OCI-LY3 (cell line): Measurements from ENCODE around the gene ERC1.

Experiments
- H2AFZ ChIP-seq: fragments of 200-600, 300-600 bp; shearing (Covaris generic); 2 replicates; pipeline ENCODE4 v1.6.0; 2014; ENCODE audit warnings: antibody characterized with exemption, low read depth, low read length
- H3K27ac ChIP-seq: fragments of 200-600, 300-600 bp; sonication (generic); 2 replicates; pipeline ENCODE4 v1.5.1; 2014; ENCODE audit warnings: mild to moderate bottlenecking, low read length, moderate library complexity, mixed read lengths
- H3K27me3 ChIP-seq: fragments of 200-600, 300-600 bp; sonication (generic); 2 replicates; pipeline ENCODE4 v1.6.1; 2014; ENCODE audit warnings: low read depth, low read length, mixed read lengths
- H3K36me3 ChIP-seq: fragments of 200-600, 300-600 bp; sonication (generic); replicated peaks from 2 replicates; pipeline ENCODE3; 2014; ENCODE audit warnings: low read depth, low read length, mixed read lengths
- H3K4me1 ChIP-seq: fragments of 300-600, 200-600 bp; sonication (generic); 2 replicates; pipeline ENCODE4 v1.6.1; 2014; ENCODE audit warnings: low read length, mixed read lengths
- H3K4me2 ChIP-seq: fragments of 200-600, 300-600 bp; sonication (generic); 2 replicates; pipeline ENCODE4 v1.6.1; 2014; ENCODE audit warnings: low read length, mixed read lengths
- H3K4me3 ChIP-seq: fragments of 300-600, 200-600 bp; sonication (generic); 2 replicates; pipeline ENCODE4 v1.5.1; 2014; ENCODE audit warnings: antibody characterized with exemption, mild to moderate bottlenecking, low read length, moderate library complexity
- H3K79me2 ChIP-seq: fragments of 300-600, 200-600 bp; shearing (Covaris generic); 2 replicates; pipeline ENCODE4 v1.6.1; 2014; ENCODE audit warnings: mild to moderate bottlenecking, low read length, mixed read lengths
- H3K9ac ChIP-seq: fragments of 300-600, 200-600 bp; shearing (Covaris generic); 2 replicates; pipeline ENCODE4 v1.6.0; 2014; ENCODE audit warnings: mild to moderate bottlenecking, low read length, moderate library complexity
- H3K9me3 ChIP-seq: fragments of 200-600, 300-600 bp; shearing (Covaris generic); 2 replicates; pipeline ENCODE4 v1.6.1; 2014; ENCODE audit warnings: low read length, mixed read lengths; ENCODE audit not compliant: insufficient read depth
- H4K20me1 ChIP-seq: fragments of 200-600, 300-600 bp; sonication (generic); 2 replicates; pipeline ENCODE4 v1.6.1; 2016; ENCODE audit warnings: low read length, mixed read lengths; ENCODE audit not compliant: insufficient read depth
- EZH2phosphoT487 ChIP-seq: fragments of 200-600 bp; shearing (Covaris generic); IDR thresholded peaks from 2 replicates; pipeline ENCODE4 v1.6.1; 2018; ENCODE audit warnings: antibody characterized with exemption, mixed run types, low read depth
- TF ChIP-seq, protein P1 (sequence below): fragments of 200-600, 300-600 bp; sonication (generic); IDR thresholded peaks from 2 replicates; pipeline ENCODE4 v1.5.1; 2014; ENCODE audit warnings: antibody characterized with exemption, low read length, low read depth

The ERC1 gene

DNA sequence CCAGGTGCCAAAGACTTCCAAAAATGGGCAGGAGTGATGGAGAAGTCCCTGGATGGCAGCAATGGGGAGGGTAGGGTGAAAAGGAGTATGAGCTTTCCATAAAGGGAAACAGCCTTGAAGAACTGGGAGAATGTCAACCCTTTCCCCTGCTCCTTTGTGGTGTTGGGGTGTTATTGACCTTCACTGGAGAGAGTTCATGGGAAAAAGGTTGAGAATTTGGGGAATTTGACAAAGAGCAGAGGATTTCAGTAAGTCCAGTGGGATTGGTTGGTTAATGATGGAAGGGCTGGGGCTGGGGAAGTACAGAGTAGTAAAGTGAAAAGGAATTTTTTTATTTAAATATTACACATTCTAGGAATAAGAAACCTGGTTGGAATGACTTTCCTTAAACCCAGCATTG lies 116.6 kb downstream of the ERC1 start:
- no peak overlapping the region for H3K27ac ChIP-seq
- TF ChIP-seq EZH2phosphoT487 = no peak
- TF ChIP-seq, protein P1, sequence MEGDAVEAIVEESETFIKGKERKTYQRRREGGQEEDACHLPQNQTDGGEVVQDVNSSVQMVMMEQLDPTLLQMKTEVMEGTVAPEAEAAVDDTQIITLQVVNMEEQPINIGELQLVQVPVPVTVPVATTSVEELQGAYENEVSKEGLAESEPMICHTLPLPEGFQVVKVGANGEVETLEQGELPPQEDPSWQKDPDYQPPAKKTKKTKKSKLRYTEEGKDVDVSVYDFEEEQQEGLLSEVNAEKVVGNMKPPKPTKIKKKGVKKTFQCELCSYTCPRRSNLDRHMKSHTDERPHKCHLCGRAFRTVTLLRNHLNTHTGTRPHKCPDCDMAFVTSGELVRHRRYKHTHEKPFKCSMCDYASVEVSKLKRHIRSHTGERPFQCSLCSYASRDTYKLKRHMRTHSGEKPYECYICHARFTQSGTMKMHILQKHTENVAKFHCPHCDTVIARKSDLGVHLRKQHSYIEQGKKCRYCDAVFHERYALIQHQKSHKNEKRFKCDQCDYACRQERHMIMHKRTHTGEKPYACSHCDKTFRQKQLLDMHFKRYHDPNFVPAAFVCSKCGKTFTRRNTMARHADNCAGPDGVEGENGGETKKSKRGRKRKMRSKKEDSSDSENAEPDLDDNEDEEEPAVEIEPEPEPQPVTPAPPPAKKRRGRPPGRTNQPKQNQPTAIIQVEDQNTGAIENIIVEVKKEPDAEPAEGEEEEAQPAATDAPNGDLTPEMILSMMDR = no peak
- no peak overlapping the region for H3K9ac ChIP-seq
- H3K36me3 ChIP-seq = peaks cover 4% of the 10 kb centered on the region
- H3K4me1 ChIP-seq = peaks cover 14% of the 10 kb centered on the region
- no peak overlapping the region for H3K4me3 ChIP-seq
- H4K20me1 ChIP-seq = 0 out of 2 replicates have a peak, but pooled peaks cover 6% of the 10 kb centered on the region
- no peak overlapping the region for H2AFZ ChIP-seq
- peak overlapping the region; percentile 68 for H3K4me2 ChIP-seq
- H3K9me3 ChIP-seq = no peaks in the 10 kb centered on the region
- H3K27me3 ChIP-seq = no peaks in the 10 kb centered on the region
- no peaks in the 10 kb centered on the region for H3K79me2 ChIP-seq

DNA sequence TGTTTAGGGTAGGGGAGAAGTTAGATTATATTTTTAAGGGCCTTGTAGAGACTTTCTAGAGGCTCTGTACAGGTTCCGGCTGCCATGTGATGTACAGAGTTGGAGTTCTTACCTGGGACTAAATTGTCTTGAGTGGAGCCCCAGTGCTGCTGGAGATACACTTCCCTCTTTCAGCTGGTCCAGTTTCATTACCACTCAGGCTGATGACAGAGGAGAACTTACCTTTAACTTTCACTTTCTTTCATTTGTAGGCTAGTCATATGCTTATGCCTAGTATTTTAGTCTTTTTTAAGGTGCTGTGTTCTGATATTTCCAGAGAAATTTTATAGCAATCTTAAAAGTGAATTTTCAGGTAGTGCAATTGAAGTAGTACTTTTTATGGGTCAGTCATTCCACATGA lies 117.3 kb downstream of the ERC1 start:
- H3K27ac ChIP-seq = no peak overlapping the region
- peak overlapping the region; percentile 33 for H3K4me3 ChIP-seq
- no peak overlapping the region for H2AFZ ChIP-seq
- peak overlapping the region; percentile 68 for H3K4me2 ChIP-seq
- no peaks in the 10 kb centered on the region for H3K27me3 ChIP-seq
- no peaks in the 10 kb centered on the region for H3K9me3 ChIP-seq
- H3K9ac ChIP-seq = peak overlapping the region; percentile 1; the same call in 1 of the 2 replicates
- H3K79me2 ChIP-seq = no peaks in the 10 kb centered on the region
- peaks cover 4% of the 10 kb centered on the region for H3K36me3 ChIP-seq
- peaks cover 14% of the 10 kb centered on the region for H3K4me1 ChIP-seq
- 0 out of 2 replicates have a peak, but pooled peaks cover 2% of the 10 kb centered on the region for H4K20me1 ChIP-seq
- TF ChIP-seq, protein P1 = no peak
- TF ChIP-seq EZH2phosphoT487 = no peak

DNA sequence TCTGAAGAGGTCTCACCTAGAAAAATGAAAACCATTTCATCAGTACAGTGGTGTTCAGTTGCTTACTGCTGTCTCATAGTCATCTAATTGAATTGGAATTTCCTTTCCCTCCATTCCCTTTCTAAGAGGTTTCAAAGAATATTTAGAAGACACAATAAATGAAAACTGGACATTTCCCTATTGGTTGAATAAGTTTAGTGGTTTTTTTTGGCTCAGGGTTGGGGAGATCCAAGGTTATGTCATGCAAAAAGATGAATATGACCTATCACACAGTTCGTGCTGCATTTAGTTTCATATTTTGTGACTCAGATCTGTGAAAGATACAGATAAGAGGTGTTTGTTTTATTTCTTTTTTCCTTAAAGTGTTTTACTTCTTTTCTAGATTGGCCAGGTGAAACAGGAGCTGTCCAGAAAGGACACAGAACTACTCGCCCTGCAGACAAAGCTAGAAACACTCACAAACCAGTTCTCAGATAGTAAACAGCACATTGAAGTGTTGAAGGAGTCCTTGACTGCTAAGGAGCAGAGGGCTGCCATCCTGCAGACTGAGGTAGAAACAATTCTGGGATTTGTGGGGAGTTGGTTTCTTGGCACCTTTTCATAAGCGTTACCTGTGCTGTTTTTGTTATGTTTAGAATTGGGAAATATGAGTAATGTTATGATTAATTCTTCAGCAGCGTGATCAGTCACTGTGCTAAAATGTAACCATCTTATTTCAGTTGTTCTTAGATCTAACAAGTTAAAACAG lies 124.6 kb downstream of the ERC1 start:
- TF ChIP-seq, protein P1 = no peak
- TF ChIP-seq EZH2phosphoT487 = no peak
- Histone ChIP-seq H3K4me1 (peaks cover 11% of the 10 kb centered on the region), H3K9ac (no peak overlapping the region), H3K4me2 (no peak overlapping the region), H2AFZ (no peak overlapping the region), H3K79me2 (no peaks in the 10 kb centered on the region), H4K20me1 (peaks cover 5% of the 10 kb centered on the region; the same call in 1 of the 2 replicates), H3K27ac (no peak overlapping the region), H3K27me3 (no peaks in the 10 kb centered on the region), H3K36me3 (peaks cover 4% of the 10 kb centered on the region), H3K4me3 (no peak overlapping the region), H3K9me3 (no peaks in the 10 kb centered on the region)

DNA sequence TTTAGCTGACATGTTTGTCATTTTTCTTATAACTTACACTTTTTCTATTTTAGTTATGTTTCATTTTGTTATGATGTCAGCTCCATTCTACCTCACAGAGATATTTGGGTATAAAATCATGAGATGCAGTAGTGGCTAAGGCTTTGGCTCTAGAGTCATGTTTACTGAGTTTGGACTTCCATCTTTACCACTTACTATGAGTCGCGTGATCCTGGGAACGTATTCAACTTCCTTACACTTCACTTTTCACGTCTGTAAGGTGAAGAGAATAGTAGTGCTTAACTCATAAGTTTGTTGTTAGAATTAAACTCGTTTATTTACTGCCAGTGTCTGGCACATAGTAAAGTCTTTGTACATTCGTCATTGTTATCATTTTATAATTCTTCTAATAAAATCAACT lies 126.3 kb downstream of the ERC1 start:
- H3K27ac ChIP-seq = no peak overlapping the region
- no peak overlapping the region for H3K4me2 ChIP-seq
- no peak overlapping the region for H3K9ac ChIP-seq
- peaks cover 5% of the 10 kb centered on the region; the same call in 1 of the 2 replicates for H4K20me1 ChIP-seq
- TF ChIP-seq EZH2phosphoT487 = no peak
- H3K4me1 ChIP-seq = peaks cover 11% of the 10 kb centered on the region
- no peak overlapping the region for H2AFZ ChIP-seq
- no peaks in the 10 kb centered on the region for H3K79me2 ChIP-seq
- H3K27me3 ChIP-seq = no peaks in the 10 kb centered on the region
- H3K9me3 ChIP-seq = no peaks in the 10 kb centered on the region
- H3K4me3 ChIP-seq = no peak overlapping the region
- H3K36me3 ChIP-seq = no peaks in the 10 kb centered on the region
